HEK293 (cell line): ENCODE results near the gene IRF3.

Experiments
- GFI1B ChIP-seq: fragments of 450-650 bp; formaldehyde crosslinking; IDR thresholded peaks from 2 replicates; pipeline ENCODE4 v1.5.1; 2016; ENCODE audit warnings: missing biosample characterization, missing genetic modification characterization
- GLI2 ChIP-seq: fragments of 450-650 bp; formaldehyde crosslinking; IDR thresholded peaks from 2 replicates; pipeline ENCODE4; 2017; ENCODE audit warnings: missing biosample characterization, missing genetic modification characterization, low read depth, borderline replicate concordance
- KLF10 ChIP-seq: fragments of 450-650 bp; IDR thresholded peaks from 2 replicates; pipeline ENCODE4 v1.5.1; 2018; ENCODE audit warnings: missing biosample characterization, mild to moderate bottlenecking, missing genetic modification characterization
- PRDM6 ChIP-seq: fragments of 450-650 bp; formaldehyde crosslinking; IDR thresholded peaks from 2 replicates; pipeline ENCODE4 v1.5.1; 2017; ENCODE audit warnings: missing biosample characterization, missing genetic modification characterization
- TCF7L2 ChIP-seq: IDR thresholded peaks from 2 replicates; pipeline ENCODE4 v1.6.1; 2011; ENCODE audit warnings: low read depth, mild to moderate bottlenecking, inconsistent platforms, low read length, moderate library complexity, borderline replicate concordance
- TSHZ1 ChIP-seq: fragments of 450-650 bp; formaldehyde crosslinking; IDR thresholded peaks from 2 replicates; pipeline ENCODE4 v1.5.1; 2016; ENCODE audit warnings: missing biosample characterization, missing genetic modification characterization, borderline replicate concordance
- YY2 ChIP-seq: fragments of 450-650 bp; formaldehyde crosslinking; IDR thresholded peaks from 2 replicates; pipeline ENCODE4 v1.5.1; 2016; ENCODE audit warnings: missing biosample characterization, missing genetic modification characterization
- ZBTB10 ChIP-seq: fragments of 450-650 bp; formaldehyde crosslinking; IDR thresholded peaks from 2 replicates; pipeline ENCODE4 v1.5.1; 2016; ENCODE audit warnings: missing biosample characterization, missing genetic modification characterization
- ZBTB7A ChIP-seq: fragments of 450-650 bp; formaldehyde crosslinking; IDR thresholded peaks from 2 replicates; pipeline ENCODE4 v1.5.1; 2016; ENCODE audit warnings: low read depth, missing biosample characterization, missing genetic modification characterization
- ZBTB8A ChIP-seq: fragments of 450-650 bp; formaldehyde crosslinking; IDR thresholded peaks from 2 replicates; pipeline ENCODE4 v1.5.1; 2016; ENCODE audit warnings: missing biosample characterization, missing genetic modification characterization
- ZNF112 ChIP-seq: fragments of 450-650 bp; formaldehyde crosslinking; IDR thresholded peaks from 2 replicates; pipeline ENCODE4 v1.5.0; 2017; ENCODE audit warnings: missing biosample characterization, missing genetic modification characterization
- ZNF114 ChIP-seq: fragments of 450-650 bp; formaldehyde crosslinking; IDR thresholded peaks from 2 replicates; pipeline ENCODE4 v1.5.0; 2017; ENCODE audit warnings: missing biosample characterization, missing genetic modification characterization
- ZNF148 ChIP-seq: fragments of 450-650 bp; formaldehyde crosslinking; IDR thresholded peaks from 2 replicates; pipeline ENCODE4 v1.5.0; 2017; ENCODE audit warnings: missing biosample characterization, missing genetic modification characterization, borderline replicate concordance
- ZNF175 ChIP-seq: fragments of 450-650 bp; formaldehyde crosslinking; IDR thresholded peaks from 2 replicates; pipeline ENCODE4 v1.5.1; 2016; ENCODE audit warnings: missing biosample characterization, missing genetic modification characterization
- ZNF324 ChIP-seq: fragments of 450-650 bp; formaldehyde crosslinking; IDR thresholded peaks from 2 replicates; pipeline ENCODE4 v1.5.1; 2016; ENCODE audit warnings: missing biosample characterization, missing genetic modification characterization
- ZNF529 ChIP-seq: fragments of 450-650 bp; formaldehyde crosslinking; IDR thresholded peaks from 2 replicates; pipeline ENCODE4 v1.5.1; 2017; ENCODE audit warnings: missing genetic modification characterization, missing biosample characterization; ENCODE audit not compliant: insufficient replicate concordance
- ZNF600 ChIP-seq: fragments of 450-650 bp; formaldehyde crosslinking; IDR thresholded peaks from 2 replicates; pipeline ENCODE4 v1.5.1; 2016; ENCODE audit warnings: missing biosample characterization, missing genetic modification characterization
- ZNF623 ChIP-seq: fragments of 450-650 bp; formaldehyde crosslinking; IDR thresholded peaks from 2 replicates; pipeline ENCODE4 v1.5.1; 2016; ENCODE audit warnings: missing biosample characterization, missing genetic modification characterization
- ZNF645 ChIP-seq: fragments of 450-650 bp; formaldehyde crosslinking; IDR thresholded peaks from 2 replicates; pipeline ENCODE4; 2016; ENCODE audit warnings: missing biosample characterization, missing genetic modification characterization
- ZNF707 ChIP-seq: fragments of 450-650 bp; formaldehyde crosslinking; IDR thresholded peaks from 2 replicates; pipeline ENCODE4 v1.5.1; 2016; ENCODE audit warnings: missing biosample characterization, missing genetic modification characterization
- ZNF830 ChIP-seq: fragments of 450-650 bp; IDR thresholded peaks from 2 replicates; pipeline ENCODE4 v1.5.0; 2018; ENCODE audit warnings: missing biosample characterization, missing genetic modification characterization, low read depth, mild to moderate bottlenecking, moderate library complexity
- ZNF837 ChIP-seq: fragments of 450-650 bp; formaldehyde crosslinking; IDR thresholded peaks from 2 replicates; pipeline ENCODE4 v1.5.1; 2016; ENCODE audit warnings: missing biosample characterization, missing genetic modification characterization
- ZNF843 ChIP-seq: fragments of 450-650 bp; formaldehyde crosslinking; IDR thresholded peaks from 2 replicates; pipeline ENCODE4 v1.5.1; 2016; ENCODE audit warnings: missing biosample characterization, missing genetic modification characterization
- TF ChIP-seq, protein P1 (sequence below): IDR thresholded peaks from 2 replicates; pipeline ENCODE4 v1.6.1; 2011; ENCODE audit warnings: mild to moderate bottlenecking, low read depth, low read length, borderline replicate concordance
- TF ChIP-seq, protein P2 (sequence below): fragments of 450-650 bp; formaldehyde crosslinking; IDR thresholded peaks from 2 replicates; pipeline ENCODE4 v1.5.1; 2017; ENCODE audit warnings: missing biosample characterization, mild to moderate bottlenecking, missing genetic modification characterization, moderate library complexity

Gene IRF3

GRCh38 chr19:49677231-49677900 is 11.7 kb upstream of the IRF3 start, which contains the start of gene PRMT1 (continued):
- TF ChIP-seq ZNF112 (tag by site-specific recombination) (no peak), ZNF529 (tag by site-specific recombination) (no peak), TSHZ1 (tag by site-specific recombination) (peak; percentile 56; the same call in 1 of the 2 replicates), ZBTB10 (tag by site-specific recombination) (peak; percentile 98), ZNF324 (tag by site-specific recombination) (peak; percentile 79), ZNF843 (tag by site-specific recombination) (peak; percentile 81), YY2 (tag by site-specific recombination) (peak; percentile 97), GFI1B (no peak), ZNF148 (tag by site-specific recombination) (no peak), TCF7L2 (no peak), KLF10 (tag by site-specific recombination) (peak; percentile 99), ZBTB7A (tag by site-specific recombination) (peak; percentile 98), ZNF175 (tag by site-specific recombination) (no peak), ZNF623 (no peak), ZNF837 (tag by site-specific recombination) (no peak), ZNF600 (tag by site-specific recombination) (no peak), ZNF645 (tag by site-specific recombination) (no peak), ZBTB8A (tag by site-specific recombination) (no peak; the same call in 1 of the 2 replicates), GLI2 (tag by site-specific recombination) (no peak), ZNF707 (tag by site-specific recombination) (no peak), PRDM6 (no peak), ZNF114 (tag by site-specific recombination) (no peak), ZNF830 (tag by site-specific recombination) (no peak)
- TF ChIP-seq, protein P1, sequence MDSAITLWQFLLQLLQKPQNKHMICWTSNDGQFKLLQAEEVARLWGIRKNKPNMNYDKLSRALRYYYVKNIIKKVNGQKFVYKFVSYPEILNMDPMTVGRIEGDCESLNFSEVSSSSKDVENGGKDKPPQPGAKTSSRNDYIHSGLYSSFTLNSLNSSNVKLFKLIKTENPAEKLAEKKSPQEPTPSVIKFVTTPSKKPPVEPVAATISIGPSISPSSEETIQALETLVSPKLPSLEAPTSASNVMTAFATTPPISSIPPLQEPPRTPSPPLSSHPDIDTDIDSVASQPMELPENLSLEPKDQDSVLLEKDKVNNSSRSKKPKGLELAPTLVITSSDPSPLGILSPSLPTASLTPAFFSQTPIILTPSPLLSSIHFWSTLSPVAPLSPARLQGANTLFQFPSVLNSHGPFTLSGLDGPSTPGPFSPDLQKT: no peak
- TF ChIP-seq, protein P2, sequence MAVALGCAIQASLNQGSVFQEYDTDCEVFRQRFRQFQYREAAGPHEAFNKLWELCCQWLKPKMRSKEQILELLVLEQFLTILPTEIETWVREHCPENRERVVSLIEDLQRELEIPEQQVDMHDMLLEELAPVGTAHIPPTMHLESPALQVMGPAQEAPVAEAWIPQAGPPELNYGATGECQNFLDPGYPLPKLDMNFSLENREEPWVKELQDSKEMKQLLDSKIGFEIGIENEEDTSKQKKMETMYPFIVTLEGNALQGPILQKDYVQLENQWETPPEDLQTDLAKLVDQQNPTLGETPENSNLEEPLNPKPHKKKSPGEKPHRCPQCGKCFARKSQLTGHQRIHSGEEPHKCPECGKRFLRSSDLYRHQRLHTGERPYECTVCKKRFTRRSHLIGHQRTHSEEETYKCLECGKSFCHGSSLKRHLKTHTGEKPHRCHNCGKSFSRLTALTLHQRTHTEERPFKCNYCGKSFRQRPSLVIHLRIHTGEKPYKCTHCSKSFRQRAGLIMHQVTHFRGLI (tag by site-specific recombination): no peak; the same call in 1 of the 2 replicates
